Trophoblast cell (in vitro differentiated cells and primary cell): ENCODE results near the gene LRRC73.

Experiments used
- DNase-seq, 2 donors: peaks; one replicate each; pipeline ENCODE4 v3.0.0-alpha.2; 2016
- H2AFZ ChIP-seq: 2 replicates; pipeline ENCODE4 v1.6.1; 2013; ENCODE audit warnings: low read length, moderate library complexity, mild to moderate bottlenecking; ENCODE audit not compliant: insufficient read depth, poor library complexity
- H2AK5ac ChIP-seq: 2 replicates; pipeline ENCODE4 v1.6.1; 2013; ENCODE audit warnings: mild to moderate bottlenecking, low read length
- H2BK120ac ChIP-seq: 2 replicates; pipeline ENCODE4 v1.6.1; 2013; ENCODE audit warnings: low read length, mild to moderate bottlenecking, moderate library complexity; ENCODE audit not compliant: insufficient read depth, poor library complexity
- H2BK12ac ChIP-seq: 2 replicates; pipeline ENCODE4 v1.6.1; 2013; ENCODE audit warnings: mild to moderate bottlenecking, low read length, moderate library complexity
- H2BK5ac ChIP-seq: 2 replicates; pipeline ENCODE4 v1.6.1; 2013; ENCODE audit warnings: low read length, low read depth, moderate library complexity, mild to moderate bottlenecking; ENCODE audit not compliant: poor library complexity
- H3K14ac ChIP-seq: 2 replicates; pipeline ENCODE4 v1.6.1; 2013; ENCODE audit warnings: mild to moderate bottlenecking, low read length
- H3K18ac ChIP-seq: 2 replicates; pipeline ENCODE4 v1.6.1; 2013; ENCODE audit warnings: mild to moderate bottlenecking, low read length
- H3K23ac ChIP-seq: 2 replicates; pipeline ENCODE4 v1.6.1; 2013; ENCODE audit warnings: low read length
- H3K27ac ChIP-seq: 2 replicates; pipeline ENCODE4 v1.5.1; 2013; ENCODE audit warnings: low read depth, mild to moderate bottlenecking, inconsistent platforms, low read length, moderate library complexity
- H3K27me3 ChIP-seq: 2 replicates; pipeline ENCODE4 v1.6.1; 2013; ENCODE audit warnings: inconsistent platforms, mild to moderate bottlenecking, low read length, moderate library complexity; ENCODE audit not compliant: insufficient read depth
- H3K36me3 ChIP-seq, 2 experiments: 1 replicate in 1 of 2; 2 replicates in 1 of 2; pipeline ENCODE4 v1.6.1; 2013; ENCODE audit warnings: low read length in 2 of 2, mild to moderate bottlenecking in 2 of 2, moderate library complexity in 1 of 2; ENCODE audit not compliant: insufficient read depth in 2 of 2, control insufficient read depth in 1 of 2
- H3K4ac ChIP-seq: 2 replicates; pipeline ENCODE4 v1.6.1; 2013; ENCODE audit warnings: low read depth, mild to moderate bottlenecking, low read length, moderate library complexity
- H3K4me1 ChIP-seq, 2 experiments: 1 replicate in 1 of 2; 2 replicates in 1 of 2; pipeline ENCODE4 v1.6.1; 2013; ENCODE audit warnings: low read length in 2 of 2, mild to moderate bottlenecking in 2 of 2, moderate library complexity in 1 of 2; ENCODE audit not compliant: insufficient read depth in 2 of 2, control insufficient read depth in 1 of 2
- H3K4me2 ChIP-seq: 2 replicates; pipeline ENCODE4 v1.6.1; 2013; ENCODE audit warnings: inconsistent platforms, mild to moderate bottlenecking, low read length, moderate library complexity
- H3K4me3 ChIP-seq: 2 replicates; pipeline ENCODE4 v1.5.1; 2013; ENCODE audit warnings: mild to moderate bottlenecking, low read depth, low read length, inconsistent platforms
- H3K79me1 ChIP-seq: one replicate; pipeline ENCODE4 v1.6.1; 2013; ENCODE audit warnings: low read length
- H3K79me2 ChIP-seq: 2 replicates; pipeline ENCODE4 v1.6.1; 2013; ENCODE audit warnings: low read length, mild to moderate bottlenecking; ENCODE audit not compliant: control insufficient read depth, insufficient read depth, poor library complexity
- H3K9ac ChIP-seq: 2 replicates; pipeline ENCODE4 v1.6.1; 2013; ENCODE audit warnings: mild to moderate bottlenecking, low read length
- H3K9me3 ChIP-seq: 2 replicates; pipeline ENCODE4 v1.6.1; 2013; ENCODE audit warnings: low read depth, mild to moderate bottlenecking, control low read depth, inconsistent platforms, low read length; ENCODE audit not compliant: insufficient read depth
- H4K12ac ChIP-seq: 2 replicates; pipeline ENCODE4 v1.6.1; 2013; ENCODE audit warnings: low read depth, mild to moderate bottlenecking, low read length, moderate library complexity
- H4K8ac ChIP-seq: 2 replicates; pipeline ENCODE4 v1.6.1; 2013; ENCODE audit warnings: low read depth, mild to moderate bottlenecking, low read length, moderate library complexity
- H4K91ac ChIP-seq: one replicate; pipeline ENCODE4 v1.6.1; 2013; ENCODE audit warnings: low read depth, mild to moderate bottlenecking, low read length, moderate library complexity
- WGBS: extraction: QIAGEN DNeasy Blood & Tissue Kit; methylation state at CpG from one replicate; pipeline ENCODE4 v1.1.7; 2013; ENCODE audit warnings: missing lambda C conversion rate; ENCODE audit not compliant: insufficient read length, insufficient coverage; ENCODE audit errors: extremely low coverage; 5-methylcytosine and 5-hydroxymethylcytosine counted together

The LRRC73 gene

GRCh38 chr6:43488667-43489276 is 21.4 kb downstream of the LRRC73 start:
- Histone ChIP-seq H2AK5ac (no peak overlapping the region), H3K79me2 (no peaks in the 10 kb centered on the region)

GRCh38 chr6:43481591-43482236 is 28.4 kb downstream of the LRRC73 start:
- Histone ChIP-seq H3K27me3 (no peaks in the 10 kb centered on the region), H3K18ac (no peak overlapping the region), H2BK12ac (no peak overlapping the region), H3K79me1 (no peaks in the 10 kb centered on the region), H3K27ac (no peak overlapping the region), H3K36me3 (no peaks in the 10 kb centered on the region), H3K4ac (no peak overlapping the region), H4K12ac (no peak overlapping the region), H2BK5ac (no peak overlapping the region), H3K14ac (no peak overlapping the region), H4K91ac (no peak overlapping the region), H3K9ac (no peak overlapping the region), H3K23ac (no peak overlapping the region), H2AFZ (no peak overlapping the region), H2BK120ac (no peak overlapping the region), H2AK5ac (no peak overlapping the region), H3K4me3 (no peak overlapping the region), H3K79me2 (peaks cover 1% of the 10 kb centered on the region), H3K9me3 (no peaks in the 10 kb centered on the region), H3K4me1 (peaks cover 7 to 10% of the 10 kb centered on the region in 2 experiments), H3K4me2 (no peak overlapping the region), H4K8ac (no peak overlapping the region)
- DNase-seq = peak; percentile 23 to 41
- no CpG with 5 or more reads among the region's 11 CpGs for WGBS

More at GRCh38 chr6:43488667-43489276, 21.4 kb downstream of the LRRC73 start:
- Histone ChIP-seq H3K79me1 (no peaks in the 10 kb centered on the region), H3K27me3 (no peaks in the 10 kb centered on the region), H4K12ac (no peak overlapping the region), H3K36me3 (no peaks in the 10 kb centered on the region), H3K9me3 (no peaks in the 10 kb centered on the region), H3K14ac (no peak overlapping the region), H3K4me2 (no peak overlapping the region), H4K8ac (no peak overlapping the region), H2BK120ac (no peak overlapping the region), H2AFZ (no peak overlapping the region), H3K23ac (no peak overlapping the region), H3K27ac (peak overlapping the region; percentile 18), H3K4me3 (no peak overlapping the region), H3K4me1 (peaks cover 18 to 23% of the 10 kb centered on the region in 2 experiments), H2BK5ac (no peak overlapping the region), H2BK12ac (no peak overlapping the region), H3K9ac (no peak overlapping the region), H4K91ac (peak overlapping the region; percentile 5), H3K4ac (peak overlapping the region; percentile 17), H3K18ac (no peak overlapping the region)
- no CpG with 5 or more reads among the region's 4 CpGs for WGBS
- DNase-seq = no peak

- Histone ChIP-seq H3K4me2 (no peak overlapping the region), H3K4ac (no peak overlapping the region), H3K9me3 (no peaks in the 10 kb centered on the region), H3K79me2 (peaks cover 1% of the 10 kb centered on the region), H2BK5ac (no peak overlapping the region), H2BK12ac (no peak overlapping the region), H3K4me3 (no peak overlapping the region), H2BK120ac (no peak overlapping the region), H3K23ac (no peak overlapping the region), H3K4me1 (peaks cover 7 to 10% of the 10 kb centered on the region in 2 experiments), H2AFZ (no peak overlapping the region), H3K9ac (no peak overlapping the region), H3K27ac (no peak overlapping the region), H4K12ac (no peak overlapping the region), H3K14ac (no peak overlapping the region), H3K79me1 (no peaks in the 10 kb centered on the region), H4K8ac (no peak overlapping the region), H3K36me3 (no peaks in the 10 kb centered on the region), H2AK5ac (no peak overlapping the region), H3K27me3 (no peaks in the 10 kb centered on the region), H3K18ac (no peak overlapping the region), H4K91ac (no peak overlapping the region)
- no CpG with 5 or more reads among the region's 2 CpGs for WGBS
- no peak for DNase-seq
Observed at GRCh38 chr6:43481075-43481474, 29.1 kb downstream of the LRRC73 start.

- no peak overlapping the region for H3K23ac ChIP-seq
- H4K8ac ChIP-seq = peak overlapping the region; percentile 91
- peak overlapping the region; percentile 24 for H2AFZ ChIP-seq
- H3K9me3 ChIP-seq = no peaks in the 10 kb centered on the region
- H3K14ac ChIP-seq = peak overlapping the region; percentile 17
- peak overlapping the region; percentile 49 for H4K12ac ChIP-seq
- H3K79me2 ChIP-seq = peaks cover 1% of the 10 kb centered on the region
- peak overlapping the region; percentile 87 for H3K9ac ChIP-seq
- H3K27ac ChIP-seq = no peak overlapping the region
- no peaks in the 10 kb centered on the region for H3K79me1 ChIP-seq
- H4K91ac ChIP-seq = no peak overlapping the region
- WGBS = no CpG with 5 or more reads among the region's 3 CpGs
- peaks cover 7 to 10% of the 10 kb centered on the region in 2 experiments for H3K4me1 ChIP-seq
- no peak overlapping the region for H2BK12ac ChIP-seq
- H3K36me3 ChIP-seq = no peaks in the 10 kb centered on the region
- H3K4me3 ChIP-seq = peak overlapping the region; percentile 81
- H3K27me3 ChIP-seq = no peaks in the 10 kb centered on the region
- no peak overlapping the region for H2AK5ac ChIP-seq
- H3K18ac ChIP-seq = no peak overlapping the region
- H3K4ac ChIP-seq = peak overlapping the region; percentile 50
- peak overlapping the region; percentile 92 for H3K4me2 ChIP-seq
- peak overlapping the region; percentile 16 for H2BK120ac ChIP-seq
- no peak overlapping the region for H2BK5ac ChIP-seq
- DNase-seq = no peak
Observed at GRCh38 chr6:43478008-43478372, 32.2 kb downstream of the LRRC73 start.
